GM12891 (cell line): ENCODE measurements around the gene TECPR1.

ENCODE experiments used
- POLR2A ChIP-seq: IDR thresholded peaks from 2 replicates; pipeline ENCODE4 v1.6.1; 2011; ENCODE audit warnings: low read depth, low read length, control low read depth
- TAF1 ChIP-seq: IDR thresholded peaks from 2 replicates; pipeline ENCODE4 v1.6.1; 2011; ENCODE audit warnings: low read depth, low read length, control low read depth

GRCh38 chr7:98206451-98207330 lies 45.3 kb downstream of the TECPR1 start:
- TF ChIP-seq POLR2A = no peak
- TF ChIP-seq TAF1 = no peak
